DMS153 treated with DMSO at 0.1 percent for 48 hours (cell line): ENCODE data around the gene PYGL.
"Not testable (repeated sequence)": the region's sequence is repeated elsewhere in the genome, so short reads cannot be mapped to it uniquely, and the experiment has no call there.

Experiments
- DNase-seq: peaks from one replicate; lab custom pipeline; 2025; ENCODE audit not compliant: unreplicated experiment; lab: John Stamatoyannopoulos, UW

The PYGL gene

DNA sequence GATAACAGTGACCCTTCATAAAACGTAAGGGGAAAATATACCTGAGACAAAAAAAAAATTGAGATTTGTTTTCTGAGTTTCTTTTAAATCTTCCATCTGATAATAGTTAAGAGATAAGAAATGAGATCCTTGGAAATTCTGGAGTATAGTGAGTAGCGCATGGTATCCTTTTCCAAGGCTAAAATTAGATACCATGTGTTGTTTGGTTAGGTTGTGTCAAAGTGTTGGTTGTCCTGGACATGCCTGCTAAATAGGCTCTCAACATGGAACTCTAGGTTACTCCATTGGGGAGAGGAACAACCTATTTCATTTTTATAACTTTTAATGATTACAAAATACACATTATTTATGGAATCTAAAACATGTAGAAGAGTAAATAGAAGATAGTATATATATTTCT, 14.8 kb downstream of the PYGL start:
- no peak for DNase-seq

DNA sequence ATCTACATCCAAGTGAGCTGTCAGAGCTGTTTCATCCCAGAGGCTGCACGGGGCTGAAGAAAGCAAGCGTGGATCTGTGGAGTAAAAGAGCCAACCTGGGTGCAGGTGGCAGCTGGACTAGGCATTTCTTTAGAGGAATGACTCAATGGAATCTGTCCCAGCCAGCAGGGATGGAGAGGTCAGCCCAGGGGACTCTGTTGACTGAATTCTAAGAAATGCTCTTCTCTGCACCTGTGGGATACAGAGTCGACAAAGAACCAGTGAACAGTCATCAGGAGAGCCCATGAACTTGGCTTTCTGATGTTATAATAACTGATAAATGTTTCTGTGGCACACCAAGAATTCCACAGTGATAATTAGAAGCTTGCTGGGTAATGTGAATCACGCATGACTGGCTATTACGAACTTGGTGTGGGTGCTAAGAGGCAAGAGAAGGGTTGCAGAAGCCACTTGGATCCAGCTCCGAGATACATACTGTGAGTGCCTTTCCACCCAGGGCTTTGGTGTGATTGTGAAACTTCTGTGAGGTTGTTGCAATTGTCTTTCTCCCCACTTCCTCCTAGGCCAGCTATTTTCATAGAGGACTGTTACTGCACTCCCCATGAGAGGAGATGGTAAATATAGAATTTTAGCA, 16.2 kb downstream of the PYGL start:
- DNase-seq = no peak

DNA sequence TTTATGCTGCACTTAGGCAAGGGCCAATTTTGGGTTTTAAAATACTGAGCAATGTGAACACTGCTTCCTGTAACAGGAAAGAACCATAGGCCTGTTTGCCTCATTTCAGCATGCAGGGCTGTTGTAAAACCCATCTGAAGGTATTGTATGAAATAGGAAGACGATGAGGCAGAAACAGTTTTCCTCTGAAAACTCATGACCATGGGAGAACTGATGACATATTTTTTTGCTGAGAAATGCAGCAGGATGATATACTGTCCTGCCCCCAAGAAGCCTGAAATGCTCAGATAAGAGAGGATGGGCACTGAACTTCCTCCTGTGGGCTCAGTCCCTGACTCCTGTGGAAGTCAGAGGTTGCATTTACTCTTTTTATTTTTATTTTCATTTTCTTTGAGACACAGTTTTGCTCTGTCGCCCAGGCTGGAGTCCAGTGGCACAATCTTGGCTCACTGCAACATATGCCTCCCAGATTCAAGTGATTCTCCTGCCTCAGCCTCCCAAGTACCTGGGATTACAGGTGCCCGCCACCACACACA, 17.4 kb downstream of the PYGL start:
- DNase-seq = no peak

DNA sequence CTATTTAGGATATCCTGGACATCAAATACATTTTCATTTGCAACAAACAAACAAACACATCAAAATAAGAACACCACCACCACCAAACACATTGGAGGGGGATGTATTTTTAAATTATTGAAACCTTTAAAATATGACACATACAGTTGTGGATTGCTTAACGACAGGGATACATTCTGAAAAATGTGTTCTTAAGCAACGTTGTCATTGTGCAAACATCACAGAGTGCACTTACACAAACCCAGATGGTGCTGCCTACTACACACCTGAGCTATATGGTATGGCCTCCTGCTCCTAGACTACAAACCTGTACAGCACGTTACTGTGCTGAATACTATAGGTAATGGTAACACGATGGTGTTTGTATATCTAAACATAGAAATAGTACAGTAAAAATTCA, 19.4 kb downstream of the PYGL start:
- DNase-seq = no peak

DNA sequence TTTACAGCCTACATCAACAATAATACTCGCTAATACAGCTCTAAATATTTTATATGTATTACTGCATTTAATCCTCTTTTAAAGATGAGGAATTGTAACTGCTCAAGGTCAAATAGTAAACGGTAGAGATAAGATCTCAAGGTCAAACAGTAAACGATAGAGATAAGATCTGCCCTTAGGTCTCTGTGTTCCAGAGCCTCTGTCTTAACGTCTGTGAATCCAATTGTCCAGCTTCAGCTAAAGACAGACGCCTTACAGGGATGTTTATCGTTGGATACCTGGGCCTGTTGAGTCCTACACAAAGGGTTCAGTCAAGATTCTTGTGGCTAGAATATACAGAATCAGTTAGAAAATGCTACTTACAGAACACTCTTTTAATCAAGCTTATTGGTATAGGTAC, 20.0 kb downstream of the PYGL start:
- DNase-seq = no peak

DNA sequence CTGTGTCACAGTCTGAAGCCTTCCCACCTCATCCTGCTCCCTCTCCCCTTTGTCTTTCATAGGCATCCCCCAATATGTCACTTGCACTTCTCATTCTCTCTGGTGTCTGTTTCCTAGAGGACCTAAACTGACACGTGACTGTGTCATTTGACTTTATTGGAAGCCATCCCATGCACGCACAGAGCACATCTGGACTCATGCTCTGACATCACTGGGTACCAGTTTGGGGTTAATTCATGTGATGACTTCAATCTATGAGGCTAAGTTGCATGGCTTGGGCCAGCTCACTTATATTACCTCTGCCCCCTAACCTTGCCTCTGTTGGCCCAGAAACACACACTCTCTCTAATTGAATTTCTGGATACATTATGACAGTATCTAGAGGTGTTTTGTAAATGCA, 21.5 kb downstream of the PYGL start:
- no peak for DNase-seq

DNA sequence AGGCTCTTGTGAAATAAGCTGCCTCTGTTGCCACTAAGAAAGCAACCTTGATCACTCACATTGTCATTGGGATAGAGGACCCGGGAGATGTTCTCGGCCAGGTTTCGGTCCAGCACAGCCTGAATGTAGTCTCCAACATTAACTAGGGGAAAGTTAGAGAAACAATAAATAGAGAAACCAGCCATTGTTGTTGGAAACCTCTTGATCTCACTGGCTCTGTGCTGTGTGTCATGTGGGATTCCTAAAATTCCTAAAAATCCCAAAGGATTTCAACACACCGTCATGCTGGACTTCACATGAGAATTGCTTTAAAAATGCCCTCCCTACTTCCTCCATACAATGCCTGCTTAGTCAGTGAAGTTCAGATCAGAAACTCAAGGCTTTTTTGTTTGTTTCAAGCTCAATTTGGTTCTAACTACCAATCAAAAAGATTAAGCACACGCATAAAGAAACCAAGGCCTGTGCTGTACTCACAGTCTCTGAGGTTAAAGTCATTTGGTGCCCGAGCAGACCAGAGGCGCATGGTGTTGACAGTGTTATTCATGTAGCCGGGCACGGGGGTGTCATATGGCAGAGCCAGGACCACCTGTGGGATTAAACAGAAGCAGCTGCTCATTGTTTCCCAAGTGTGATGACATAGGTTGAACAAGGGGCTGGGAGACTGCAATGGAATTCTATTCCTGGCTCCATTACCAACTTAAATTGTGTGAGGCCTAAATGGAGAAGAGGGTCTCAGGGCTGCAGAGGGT, 23.6 kb downstream of the PYGL start:
- DNase-seq = no peak

DNA sequence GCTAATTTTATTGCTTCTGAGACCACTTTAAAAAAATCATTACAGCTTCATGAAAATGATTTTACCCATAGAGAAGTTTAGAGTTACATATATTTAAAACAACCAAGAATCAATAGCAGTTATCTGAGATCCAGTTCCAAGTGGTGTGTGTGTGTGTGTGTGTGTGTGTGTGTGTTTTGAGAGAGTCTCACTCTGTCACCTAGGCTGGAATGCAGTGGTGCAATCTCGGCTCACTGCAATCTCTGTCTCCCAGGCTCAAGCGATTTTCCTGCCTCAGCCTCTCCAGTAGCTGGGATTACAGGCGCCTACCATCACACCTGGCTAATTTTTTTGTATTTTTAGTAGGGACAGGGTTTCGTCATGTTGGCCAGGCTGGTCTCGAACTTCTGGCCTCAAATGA, 24.8 kb downstream of the PYGL start:
- DNase-seq = not testable (repeated sequence)

DNA sequence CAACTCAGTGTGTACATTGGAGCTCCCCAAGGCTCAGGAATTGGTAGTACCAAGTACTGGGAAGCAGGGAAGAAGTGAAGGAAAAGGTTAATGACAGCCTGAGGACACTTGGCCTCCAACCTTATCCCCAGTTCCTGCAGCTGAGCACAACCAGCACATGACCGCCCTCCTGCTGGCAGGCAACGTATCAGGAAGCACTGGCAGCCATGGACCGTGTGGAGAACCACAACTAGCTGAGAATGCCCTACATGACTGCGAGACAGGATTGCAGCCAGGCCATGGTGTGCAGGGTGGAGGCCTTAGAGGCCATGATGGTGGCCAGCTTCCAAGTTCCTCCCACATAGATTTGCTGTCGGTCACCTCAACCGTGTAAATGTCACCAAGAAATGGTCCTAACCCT, 26.8 kb downstream of the PYGL start:
- no peak for DNase-seq

DNA sequence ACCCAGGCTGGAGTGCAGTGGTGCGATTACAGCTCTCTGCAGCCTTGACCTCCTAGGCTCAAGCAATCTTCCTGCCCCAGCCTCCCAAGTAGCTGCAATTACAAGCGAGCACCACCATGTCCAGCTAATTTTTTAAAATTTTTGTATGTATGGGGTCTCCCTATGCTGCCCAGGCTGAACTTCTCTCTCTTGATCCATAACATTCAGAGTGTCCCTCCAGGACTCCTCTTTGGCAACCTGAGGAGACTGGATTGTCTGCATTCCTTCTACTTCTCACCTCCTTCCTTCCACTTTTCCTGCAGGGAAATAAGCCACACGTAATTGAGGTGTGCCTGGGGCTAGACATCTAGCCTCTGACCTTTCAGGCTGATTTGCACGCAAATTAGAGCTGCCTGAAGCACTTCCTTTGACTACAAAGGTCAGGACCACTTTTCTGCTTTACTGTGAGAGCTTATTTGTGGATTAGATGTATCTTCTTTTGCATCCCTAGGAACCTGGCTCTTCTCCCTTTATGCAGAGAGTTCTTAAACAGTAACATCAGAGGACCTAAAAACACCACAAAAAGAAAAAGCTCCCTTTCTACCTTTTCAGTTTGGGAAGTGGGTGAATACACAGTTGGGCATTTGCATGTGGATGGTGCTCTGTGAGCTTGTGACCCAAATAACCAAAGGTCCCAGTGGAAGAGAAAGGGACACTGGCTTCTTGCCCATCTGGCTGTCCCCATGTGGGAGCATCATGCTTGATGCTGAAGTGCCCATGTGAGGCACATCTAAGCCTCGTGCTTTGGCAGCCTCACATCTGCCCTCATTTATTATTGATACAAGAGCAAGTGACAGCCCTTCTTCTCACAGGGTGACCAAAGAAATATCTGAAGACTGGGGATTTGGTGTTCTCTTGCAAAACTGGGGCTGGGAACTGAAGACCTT, 33.5 kb downstream of the PYGL start:
- no peak for DNase-seq

DNA sequence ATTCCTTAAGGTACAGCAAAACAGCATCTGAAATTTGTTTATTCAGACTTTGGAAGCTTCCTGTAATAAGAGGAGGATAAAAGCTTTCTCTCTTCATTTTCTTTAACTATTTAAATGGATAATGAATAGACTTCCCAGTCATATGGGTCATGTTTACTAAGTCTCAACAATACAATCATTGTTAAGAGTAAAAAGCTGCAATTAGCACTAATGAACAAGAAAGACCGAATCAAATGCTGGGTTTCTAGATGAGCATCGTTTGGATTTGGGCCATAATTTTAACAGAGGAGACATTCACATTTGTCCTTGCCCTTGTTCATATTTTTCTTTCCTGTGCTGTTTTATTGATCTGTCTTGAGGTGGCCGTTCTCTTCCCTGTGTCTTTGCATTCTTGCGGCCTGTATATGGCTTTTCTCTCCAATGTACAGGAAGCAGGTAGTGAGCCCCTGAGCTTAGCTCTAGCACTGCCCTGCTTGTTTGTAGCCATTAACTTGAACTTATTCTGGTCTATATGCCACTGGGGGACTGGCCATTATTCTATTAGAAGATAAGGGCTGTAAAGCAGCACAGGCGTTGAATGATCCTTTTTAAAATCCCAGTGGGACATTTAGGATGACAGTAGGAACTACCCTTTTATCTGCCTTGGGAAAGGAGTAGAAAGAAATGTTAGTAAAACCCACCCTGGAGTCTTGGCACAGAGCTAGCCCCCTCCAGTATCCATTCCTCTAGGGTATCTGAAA, 37.8 kb downstream of the PYGL start:
- DNase-seq = no peak

DNA sequence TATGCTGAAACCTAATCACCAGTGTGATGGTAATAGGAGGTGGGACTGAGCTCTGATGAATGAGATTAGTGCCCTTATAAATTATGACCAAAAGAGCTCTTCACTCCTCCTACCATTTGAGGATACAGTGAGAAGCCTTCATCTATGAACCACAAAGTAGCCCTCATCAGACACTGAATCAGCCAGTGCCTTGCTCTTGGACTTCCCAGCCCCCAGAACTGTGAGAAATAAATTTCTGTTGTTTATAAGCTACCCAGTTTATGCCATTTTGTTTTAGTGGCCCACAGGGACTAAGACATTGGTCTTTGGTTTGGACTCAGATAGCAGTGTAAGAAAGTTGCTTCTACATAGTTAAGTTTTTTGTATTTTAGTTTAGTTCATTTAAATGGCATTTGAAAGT, 39.6 kb downstream of the PYGL start:
- no peak for DNase-seq

DNA sequence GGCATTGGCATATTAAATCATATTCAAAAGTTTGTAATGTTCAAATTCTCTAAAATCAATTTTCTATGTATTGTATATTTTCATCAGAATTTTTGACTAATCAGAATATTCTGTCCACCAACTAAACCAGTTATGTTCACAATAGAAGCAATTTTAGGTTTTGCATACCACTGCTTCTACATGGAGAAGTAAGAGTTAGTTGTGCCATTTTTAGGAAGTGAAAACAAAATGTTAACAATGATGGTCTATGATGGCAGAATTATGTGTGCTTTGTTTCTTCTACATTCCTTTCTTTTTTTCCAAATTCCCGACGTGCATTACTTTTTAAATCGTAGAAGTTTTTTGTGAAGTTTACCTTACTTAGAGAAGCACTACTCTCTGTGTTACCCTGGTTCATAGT, 42.9 kb downstream of the PYGL start:
- no peak for DNase-seq

DNA sequence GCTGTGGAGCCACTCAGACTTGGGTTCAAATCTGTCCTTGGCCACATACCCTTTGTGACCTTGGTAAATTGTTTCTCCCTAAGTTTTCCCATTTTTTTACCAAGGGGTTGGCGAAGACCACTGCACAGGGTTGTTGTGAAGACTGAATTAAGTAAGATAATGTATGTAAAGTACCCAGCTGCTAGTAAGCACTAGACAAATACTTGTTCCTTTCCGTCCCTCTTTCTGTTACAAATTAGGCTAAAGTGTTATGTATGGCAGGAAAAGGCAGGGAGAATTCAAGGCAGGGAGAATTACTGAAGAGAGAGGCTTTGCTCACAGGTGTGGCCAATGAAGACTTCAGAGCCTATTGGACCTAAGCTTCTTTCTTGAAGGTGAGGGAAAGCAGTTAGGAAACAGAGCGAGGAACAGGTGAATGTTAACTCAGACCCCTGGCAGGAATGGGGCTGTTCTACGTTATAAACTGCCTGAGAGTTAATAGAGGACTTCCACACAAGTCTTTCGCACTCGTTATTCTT, 46.6 kb downstream of the PYGL start:
- DNase-seq = no peak

DNA sequence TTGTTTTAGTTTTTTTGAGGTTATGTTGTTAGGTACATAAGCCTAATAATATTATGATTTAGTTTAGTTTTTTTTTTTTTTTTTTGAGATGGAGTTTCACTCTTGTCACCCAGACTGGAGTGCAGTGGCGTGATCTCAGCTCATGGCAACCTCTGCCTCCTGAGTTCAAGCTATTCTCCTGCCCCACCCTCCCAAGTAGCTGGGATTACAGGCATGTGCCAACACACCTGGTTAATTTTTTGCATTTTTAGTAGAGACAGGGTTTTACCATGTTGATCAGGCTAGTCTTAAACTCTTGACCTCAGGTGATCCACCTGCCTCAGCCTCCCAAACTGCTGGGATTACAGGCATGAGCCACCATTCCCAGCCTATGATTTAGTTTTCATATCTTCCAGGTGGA, 47.3 kb downstream of the PYGL start:
- DNase-seq = not testable (repeated sequence)

DNA sequence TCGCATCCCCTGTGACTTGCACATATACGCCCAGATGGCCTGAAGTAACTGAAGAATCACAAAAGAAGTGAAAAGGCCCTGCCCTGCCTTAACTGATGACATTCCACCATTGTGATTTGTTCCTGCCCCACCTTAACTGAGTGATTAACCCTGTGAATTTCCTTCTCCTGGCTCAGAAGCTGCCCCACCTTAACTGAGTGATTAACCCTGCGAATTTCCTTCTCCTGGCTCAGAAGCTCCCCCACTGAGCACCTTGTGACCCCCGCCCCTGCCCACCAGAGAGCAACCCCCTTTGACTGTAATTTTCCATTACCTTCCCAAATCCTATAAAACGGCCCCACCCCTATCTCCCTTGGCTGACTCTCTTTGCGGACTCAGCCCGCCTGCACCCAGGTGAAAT, 47.9 kb downstream of the PYGL start:
- not testable (repeated sequence) for DNase-seq

DNA sequence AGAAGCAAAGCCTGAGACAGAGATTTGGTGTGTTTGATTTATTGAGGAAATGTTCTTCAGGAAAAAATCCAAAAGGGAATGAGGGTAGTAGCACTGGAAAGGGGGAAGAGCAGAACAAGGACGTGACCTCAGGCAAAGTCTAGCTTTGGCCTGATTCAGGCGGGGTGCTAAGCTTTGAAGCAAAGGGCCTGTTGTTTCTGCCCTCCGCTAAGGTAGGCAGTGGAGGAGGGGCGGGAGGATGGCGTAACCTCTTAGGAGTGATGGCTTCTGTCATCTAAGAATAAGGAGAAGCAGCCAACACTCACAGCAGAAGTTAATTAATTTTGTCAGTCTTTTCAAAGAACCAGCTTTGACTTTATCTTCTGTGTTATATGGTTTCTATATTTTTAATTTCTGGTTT, 52.0 kb downstream of the PYGL start:
- no peak for DNase-seq

DNA sequence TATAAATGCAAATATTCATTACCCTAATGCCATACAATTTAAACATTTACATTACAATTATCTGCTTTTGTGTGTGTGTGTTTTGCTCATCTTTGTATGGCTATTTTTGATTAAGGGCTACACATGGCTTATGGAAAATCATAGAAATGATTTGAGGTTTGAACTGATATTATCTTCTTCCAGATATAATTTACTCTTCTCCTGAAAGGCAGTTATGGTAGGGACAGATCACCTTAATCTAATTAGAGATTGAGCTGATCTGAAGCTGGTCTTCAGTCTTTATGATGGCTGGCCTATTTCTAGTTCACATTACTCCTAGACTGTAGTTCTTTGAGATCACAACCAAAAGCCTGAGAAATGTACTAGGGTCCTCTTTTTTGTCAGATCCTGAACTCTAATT, 56.8 kb downstream of the PYGL start:
- no peak for DNase-seq

DNA sequence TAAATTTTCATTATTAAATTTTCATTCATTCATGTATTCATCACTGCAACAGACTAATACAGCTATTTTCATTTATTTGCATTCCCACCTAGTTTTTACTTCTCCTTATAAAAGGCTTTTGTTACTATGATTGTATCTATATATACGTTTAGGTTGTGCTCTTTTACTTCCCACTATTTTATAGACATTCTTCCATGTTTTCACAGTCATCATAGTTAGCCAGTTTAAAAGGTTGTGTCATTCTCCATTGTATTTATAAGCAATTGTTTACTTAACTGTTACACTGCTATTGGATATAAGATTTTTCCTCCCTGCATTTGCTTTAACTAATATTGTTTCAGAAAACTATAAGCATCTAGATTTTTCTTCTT, 60.5 kb downstream of the PYGL start:
- no peak for DNase-seq

DNA sequence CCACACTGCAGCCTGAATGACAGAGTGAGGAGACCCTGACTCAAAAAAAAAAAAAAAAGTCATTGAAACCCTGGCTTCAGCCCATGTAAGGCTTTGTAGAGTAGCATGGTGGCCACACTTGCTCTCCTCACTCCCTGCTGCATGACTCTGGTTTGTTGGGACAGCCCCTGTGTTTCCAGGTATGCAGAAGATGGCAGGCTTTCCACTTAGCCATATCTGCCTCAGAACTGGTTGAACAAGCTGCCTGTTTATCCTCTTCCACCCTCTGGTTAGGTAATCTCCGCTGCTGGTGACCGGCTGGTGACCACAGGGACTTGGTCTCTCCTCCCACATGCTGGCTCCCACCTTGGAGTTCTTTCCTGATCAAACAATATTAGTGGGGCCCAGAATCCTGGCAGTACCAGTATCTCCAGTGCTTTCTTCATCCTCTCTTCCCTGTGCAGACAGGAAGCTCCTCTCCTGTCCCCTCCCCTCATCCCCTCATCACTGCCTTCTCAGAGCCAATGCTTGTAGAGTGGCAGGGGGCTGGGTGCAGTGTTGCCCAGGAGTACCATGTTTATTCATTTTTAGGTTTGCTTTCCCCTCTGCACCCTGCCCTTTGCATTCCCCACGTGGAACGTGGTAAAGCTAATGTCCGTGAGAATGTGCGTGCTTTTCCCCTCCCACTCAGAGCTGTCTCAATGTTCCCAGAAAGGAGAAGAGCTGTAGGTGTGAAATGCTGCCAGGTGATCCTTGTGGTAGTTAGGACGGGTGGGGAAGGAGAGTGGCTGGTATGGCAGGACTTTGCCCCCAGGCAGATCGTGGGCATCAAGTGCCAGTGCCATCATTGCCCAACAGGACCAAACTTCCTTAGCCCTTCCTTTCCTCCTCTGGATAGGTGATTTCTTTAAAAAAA, 61.1 kb downstream of the PYGL start:
- DNase-seq = no peak
